Activated CD8-positive, alpha-beta memory T cell treated with anti-CD3 and anti-CD28 coated beads for 1 hour (primary cell): ENCODE results near the gene RBCK1.
"Not testable (repeated sequence)": the region's sequence is repeated elsewhere in the genome, so short reads cannot be mapped to it uniquely, and the experiment has no call there.

Source experiments
- DNase-seq, 2 donors: peaks; one replicate each; pipeline ENCODE4 v3.0.0-alpha.2; 2020; ENCODE audit warnings: low read depth in 1 of 2; ENCODE audit errors: extremely low read depth in 1 of 2

Gene RBCK1

GRCh38 chr20:461254-462198, 53.4 kb downstream of the RBCK1 start:
- peak in 1 of 2 donors; percentile 28 for DNase-seq

- DNase-seq = peak; percentile 56 to 79
Measured at GRCh38 chr20:462199-462991, 54.3 kb downstream of the RBCK1 start, which contains the start of gene TBC1D20. Gene TBC1D20 (minus strand): TSS chr20:462533. CDS start chr20:462405, 128 bp downstream.

GRCh38 chr20:467755-468154, 59.7 kb downstream of the RBCK1 start:
- DNase-seq = no peak

GRCh38 chr20:469746-470490, 61.8 kb downstream of the RBCK1 start:
- DNase-seq = no peak

GRCh38 chr20:472137-472846, 64.2 kb downstream of the RBCK1 start:
- no peak for DNase-seq

- DNase-seq = no peak
Measured at GRCh38 chr20:472889-473292, 64.8 kb downstream of the RBCK1 start.

- DNase-seq = no peak
Measured at GRCh38 chr20:474581-474980, 66.5 kb downstream of the RBCK1 start.

- no peak for DNase-seq
Measured at GRCh38 chr20:475463-476357, 67.6 kb downstream of the RBCK1 start.

GRCh38 chr20:476561-477249, 68.6 kb downstream of the RBCK1 start:
- not testable (repeated sequence) for DNase-seq

- no peak for DNase-seq
Measured at GRCh38 chr20:478010-478948, 70.2 kb downstream of the RBCK1 start.

- DNase-seq = no peak
Measured at GRCh38 chr20:478949-479429, 70.9 kb downstream of the RBCK1 start.

GRCh38 chr20:479487-479886, 71.4 kb downstream of the RBCK1 start:
- no peak for DNase-seq

- DNase-seq = no peak
Measured at GRCh38 chr20:480044-480443, 71.9 kb downstream of the RBCK1 start.

- DNase-seq = no peak
Measured at GRCh38 chr20:481167-481566, 73.1 kb downstream of the RBCK1 start.
